Fibroblast of the aortic adventitia (primary cell): ENCODE data around the gene B4GALT7. TPM values are rescaled to one million over a fixed set of nuclear protein-coding genes. Genes with fewer than 3 reads are reported as not detected.
"Not testable (repeated sequence)": the region's sequence is repeated elsewhere in the genome, so short reads cannot be mapped to it uniquely, and the experiment has no call there.

Experiments used
- DNase-seq: peaks from one replicate; pipeline ENCODE4 v3.0.0-alpha.2; 2010; ENCODE audit warnings: low read depth
- H3K4me3 ChIP-seq: 2 replicates; pipeline ENCODE4 v1.5.1; 2011; ENCODE audit warnings: low read depth, mild to moderate bottlenecking, control low read depth, low read length, moderate library complexity
- total RNA-seq: library from RNA; depleted of rRNA; stranded (reverse); fragments of >200 nt; gene quantifications from 2 replicates; pipeline ENCODE4 v1.2.3, GENCODE V29; 2012; ENCODE audit warnings: low replicate concordance
- TF ChIP-seq, protein P1 (sequence below): IDR thresholded peaks from 2 replicates; pipeline ENCODE4 v1.5.1; 2011; ENCODE audit warnings: mild to moderate bottlenecking, low read length, control low read depth, inconsistent platforms; ENCODE audit not compliant: insufficient read depth

Gene B4GALT7
- total RNA-seq, 1 donor, result 21.5 TPM

DNA sequence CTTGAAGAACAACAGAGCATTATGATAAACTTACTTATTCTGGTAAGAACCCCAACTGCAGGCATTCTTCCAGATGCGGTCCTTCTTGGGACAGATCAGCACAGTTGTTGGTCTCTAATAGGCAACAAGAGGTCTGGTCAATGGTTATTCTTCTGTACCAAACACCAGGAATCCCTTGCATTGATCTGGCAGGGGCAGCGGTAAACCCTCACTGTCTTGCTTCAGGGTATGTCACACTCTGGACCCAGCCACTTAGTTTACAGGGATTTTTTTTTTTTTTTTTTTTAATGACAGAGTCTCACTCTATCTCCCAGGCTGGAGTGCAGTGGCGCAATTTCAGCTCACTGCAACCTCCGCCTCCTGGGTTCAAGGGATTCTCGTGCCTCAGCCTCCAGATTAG, 44.3 kb upstream of the B4GALT7 start:
- TF ChIP-seq, protein P1, sequence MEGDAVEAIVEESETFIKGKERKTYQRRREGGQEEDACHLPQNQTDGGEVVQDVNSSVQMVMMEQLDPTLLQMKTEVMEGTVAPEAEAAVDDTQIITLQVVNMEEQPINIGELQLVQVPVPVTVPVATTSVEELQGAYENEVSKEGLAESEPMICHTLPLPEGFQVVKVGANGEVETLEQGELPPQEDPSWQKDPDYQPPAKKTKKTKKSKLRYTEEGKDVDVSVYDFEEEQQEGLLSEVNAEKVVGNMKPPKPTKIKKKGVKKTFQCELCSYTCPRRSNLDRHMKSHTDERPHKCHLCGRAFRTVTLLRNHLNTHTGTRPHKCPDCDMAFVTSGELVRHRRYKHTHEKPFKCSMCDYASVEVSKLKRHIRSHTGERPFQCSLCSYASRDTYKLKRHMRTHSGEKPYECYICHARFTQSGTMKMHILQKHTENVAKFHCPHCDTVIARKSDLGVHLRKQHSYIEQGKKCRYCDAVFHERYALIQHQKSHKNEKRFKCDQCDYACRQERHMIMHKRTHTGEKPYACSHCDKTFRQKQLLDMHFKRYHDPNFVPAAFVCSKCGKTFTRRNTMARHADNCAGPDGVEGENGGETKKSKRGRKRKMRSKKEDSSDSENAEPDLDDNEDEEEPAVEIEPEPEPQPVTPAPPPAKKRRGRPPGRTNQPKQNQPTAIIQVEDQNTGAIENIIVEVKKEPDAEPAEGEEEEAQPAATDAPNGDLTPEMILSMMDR, result no peak
- no peak overlapping the region for H3K4me3 ChIP-seq
- DNase-seq, result no peak

GRCh38 chr5:177557041-177557647, 42.8 kb upstream of the B4GALT7 start:
- no peak for DNase-seq
- no peak overlapping the region for H3K4me3 ChIP-seq
- TF ChIP-seq, protein P1, result no peak

GRCh38 chr5:177557796-177558195, 42.1 kb upstream of the B4GALT7 start:
- TF ChIP-seq, protein P1, result no peak
- no peak overlapping the region for H3K4me3 ChIP-seq
- no peak for DNase-seq

GRCh38 chr5:177559446-177559941, 40.4 kb upstream of the B4GALT7 start:
- H3K4me3 ChIP-seq, DNase-seq: not testable (repeated sequence)

GRCh38 chr5:177565046-177565445, 34.9 kb upstream of the B4GALT7 start:
- TF ChIP-seq, protein P1, result no peak
- no peak for DNase-seq
- no peak overlapping the region for H3K4me3 ChIP-seq

DNA sequence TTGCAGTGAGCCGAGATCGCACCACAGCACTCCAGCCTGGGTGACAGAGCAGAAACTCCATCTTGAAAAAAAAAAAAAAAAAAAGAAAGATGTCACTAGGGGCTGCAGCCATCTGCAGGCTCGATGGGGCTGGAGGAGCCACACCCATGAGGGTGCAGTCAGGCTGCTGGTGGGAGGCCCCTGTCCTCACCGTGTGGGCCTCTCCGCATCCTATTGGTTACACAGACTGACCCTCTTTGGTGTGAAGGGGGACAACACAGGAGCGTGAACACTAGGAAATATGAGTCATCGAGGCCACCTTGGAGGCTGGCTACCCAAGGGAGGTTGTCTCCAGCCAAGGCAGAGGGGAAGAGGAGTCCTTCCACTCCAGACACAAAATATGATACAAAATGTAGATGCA, 31.6 kb upstream of the B4GALT7 start:
- H3K4me3 ChIP-seq, result no peak overlapping the region
- no peak for DNase-seq
- TF ChIP-seq, protein P1, result no peak

DNA sequence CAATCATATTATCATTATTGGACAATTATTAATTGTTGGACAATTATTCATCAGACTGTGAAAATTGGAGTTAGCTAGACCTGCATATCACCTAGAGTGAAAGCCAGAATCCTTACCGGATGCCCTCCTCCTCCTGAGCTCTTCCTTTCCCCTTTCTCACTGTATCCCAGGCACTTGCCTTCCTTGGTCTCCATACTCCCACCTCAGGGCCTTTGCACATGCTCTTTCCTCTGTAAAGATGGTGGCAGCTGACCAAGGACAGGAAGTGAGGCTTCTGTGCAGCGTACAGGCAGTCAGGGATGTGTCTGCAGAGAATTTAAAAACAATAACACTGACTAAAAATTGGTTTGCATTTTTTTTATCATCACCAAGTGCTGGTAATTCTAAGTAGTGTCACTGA, 30.0 kb upstream of the B4GALT7 start:
- no peak overlapping the region for H3K4me3 ChIP-seq
- TF ChIP-seq, protein P1, result no peak
- DNase-seq, result no peak
